ENCODE results near the gene IRX3.

The IRX3 gene

DNA sequence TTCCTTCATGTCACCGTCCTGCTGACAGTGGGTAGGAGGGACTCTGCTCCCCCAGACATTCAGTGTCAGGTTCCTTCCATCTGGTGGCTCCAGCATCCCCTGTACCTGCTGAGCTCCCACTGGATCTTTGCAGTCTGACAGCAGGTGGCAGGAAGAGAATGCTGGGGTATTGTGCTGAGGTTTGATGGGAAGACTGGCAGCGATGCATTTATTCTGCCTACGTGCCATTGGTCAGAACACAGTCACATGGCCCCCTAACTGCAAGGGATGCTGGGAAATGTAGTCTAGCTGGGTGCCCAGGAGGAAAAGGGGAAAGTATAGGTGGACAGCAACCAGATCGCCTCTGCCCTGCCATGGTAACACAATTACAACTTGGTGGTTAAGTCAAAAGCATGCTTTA lies 44.4 kb downstream of the IRX3 start:
- no peak for DNase-seq (ENCODE audit: low read depth in 1 of 2, low spot score in 1 of 2)

GRCh38 chr16:54241525-54241924 lies 45.1 kb downstream of the IRX3 start:
- Histone ChIP-seq H3K4me3 (replicated peaks; ENCODE audit: insufficient read depth, low read length) (no peak overlapping the region), H3K27me3 (ENCODE audit: insufficient read depth, poor library complexity, severe bottlenecking) (no peaks in the 10 kb centered on the region), H3K27ac (replicated peaks) (no peak overlapping the region)
- TF ChIP-seq CTCF (IDR thresholded peaks at IDR 0.05; ENCODE audit: insufficient read depth, low read length): no peak
- no peak for TF ChIP-seq SPI1 (IDR thresholded peaks at IDR 0.05; ENCODE audit: borderline replicate concordance, low read depth)
- TF ChIP-seq POLR2AphosphoS5 (IDR thresholded peaks at IDR 0.05; ENCODE audit: low read depth): no peak
- no peak for TF ChIP-seq GABPA (IDR thresholded peaks at IDR 0.05; ENCODE audit: low read depth)
- no peak for TF ChIP-seq REST (IDR thresholded peaks at IDR 0.05; ENCODE audit: insufficient replicate concordance, low read depth)
- DNase-seq (ENCODE audit: low read depth in 1 of 2, low spot score in 1 of 2): no peak

More for the DNA sequence above, 44.4 kb downstream of the IRX3 start:
- Histone ChIP-seq H3K4me3 (replicated peaks; ENCODE audit: insufficient read depth, low read length) (no peak overlapping the region), H3K27ac (replicated peaks) (no peak overlapping the region), H3K27me3 (ENCODE audit: insufficient read depth, poor library complexity, severe bottlenecking) (no peaks in the 10 kb centered on the region)
- no peak for TF ChIP-seq POLR2AphosphoS5 (IDR thresholded peaks at IDR 0.05; ENCODE audit: low read depth)
- no peak for TF ChIP-seq GABPA (IDR thresholded peaks at IDR 0.05; ENCODE audit: low read depth)
- no peak for TF ChIP-seq REST (IDR thresholded peaks at IDR 0.05; ENCODE audit: insufficient replicate concordance, low read depth)
- no peak for TF ChIP-seq CTCF (IDR thresholded peaks at IDR 0.05; ENCODE audit: insufficient read depth, low read length)
- no peak for TF ChIP-seq SPI1 (IDR thresholded peaks at IDR 0.05; ENCODE audit: borderline replicate concordance, low read depth)

GRCh38 chr16:54240271-54241129 lies 46.1 kb downstream of the IRX3 start:
- H3K4me3 ChIP-seq (replicated peaks; ENCODE audit: insufficient read depth, low read length): no peak overlapping the region
- TF ChIP-seq REST (IDR thresholded peaks at IDR 0.05; ENCODE audit: insufficient replicate concordance, low read depth) (no peak), GABPA (IDR thresholded peaks at IDR 0.05; ENCODE audit: low read depth) (no peak), CTCF (IDR thresholded peaks at IDR 0.05; ENCODE audit: insufficient read depth, low read length) (no peak), POLR2AphosphoS5 (IDR thresholded peaks at IDR 0.05; ENCODE audit: low read depth) (no peak), SPI1 (IDR thresholded peaks at IDR 0.05; ENCODE audit: borderline replicate concordance, low read depth) (no peak)
- H3K27ac ChIP-seq (replicated peaks): no peak overlapping the region
- no peaks in the 10 kb centered on the region for H3K27me3 ChIP-seq (ENCODE audit: insufficient read depth, poor library complexity, severe bottlenecking)
- no peak for DNase-seq (ENCODE audit: low read depth in 1 of 2, low spot score in 1 of 2)

Data from HL-60 (cell line).